ENCODE data around the gene MAML3.

GRCh38 chr4:139943277-139943676 is 210.7 kb downstream of the MAML3 start:
- TF ChIP-seq POLR2AphosphoS5 (IDR thresholded peaks at IDR 0.05; ENCODE audit: low read depth) (no peak), REST (IDR thresholded peaks at IDR 0.05; ENCODE audit: insufficient replicate concordance, low read depth) (no peak)
- TF ChIP-seq, protein P1, sequence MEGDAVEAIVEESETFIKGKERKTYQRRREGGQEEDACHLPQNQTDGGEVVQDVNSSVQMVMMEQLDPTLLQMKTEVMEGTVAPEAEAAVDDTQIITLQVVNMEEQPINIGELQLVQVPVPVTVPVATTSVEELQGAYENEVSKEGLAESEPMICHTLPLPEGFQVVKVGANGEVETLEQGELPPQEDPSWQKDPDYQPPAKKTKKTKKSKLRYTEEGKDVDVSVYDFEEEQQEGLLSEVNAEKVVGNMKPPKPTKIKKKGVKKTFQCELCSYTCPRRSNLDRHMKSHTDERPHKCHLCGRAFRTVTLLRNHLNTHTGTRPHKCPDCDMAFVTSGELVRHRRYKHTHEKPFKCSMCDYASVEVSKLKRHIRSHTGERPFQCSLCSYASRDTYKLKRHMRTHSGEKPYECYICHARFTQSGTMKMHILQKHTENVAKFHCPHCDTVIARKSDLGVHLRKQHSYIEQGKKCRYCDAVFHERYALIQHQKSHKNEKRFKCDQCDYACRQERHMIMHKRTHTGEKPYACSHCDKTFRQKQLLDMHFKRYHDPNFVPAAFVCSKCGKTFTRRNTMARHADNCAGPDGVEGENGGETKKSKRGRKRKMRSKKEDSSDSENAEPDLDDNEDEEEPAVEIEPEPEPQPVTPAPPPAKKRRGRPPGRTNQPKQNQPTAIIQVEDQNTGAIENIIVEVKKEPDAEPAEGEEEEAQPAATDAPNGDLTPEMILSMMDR (IDR thresholded peaks at IDR 0.05; ENCODE audit: insufficient read depth, low read length), result no peak

Measured in HL-60 (cell line).